SK-N-SH (cell line): Measurements from ENCODE around the gene TBX20. TPM values are rescaled to one million over a fixed set of nuclear protein-coding genes. Genes with fewer than 3 reads are reported as not detected.
"Not testable (repeated sequence)": the region's sequence is repeated elsewhere in the genome, so short reads cannot be mapped to it uniquely, and the experiment has no call there.

Source experiments
- CTCF ChIA-PET: fragments of 300-600, 350-600 bp; formaldehyde crosslinking; extraction: SDS; loops from one replicate; lab custom pipeline; 2021; lab: Yijun Ruan, JAX
- POLR2A ChIA-PET: fragments of 350-600 bp; sonication (Branson Sonifier 250); formaldehyde crosslinking; extraction: SDS; loops from one replicate; lab custom pipeline; 2020; ENCODE audit warnings: antibody characterized with exemption, inconsistent platforms; lab: Yijun Ruan, JAX
- DNase-seq: peaks from one replicate; pipeline ENCODE4 v3.0.0; 2012
- H2AFZ ChIP-seq: fragments of 200-600 bp; sonication (generic); 2 replicates; pipeline ENCODE4 v1.8.1; 2016; ENCODE audit warnings: antibody characterized with exemption, mild to moderate bottlenecking, low read depth
- H3F3A ChIP-seq: fragments of 200-600 bp; sonication (generic); replicated peaks from 2 replicates; pipeline ENCODE3; 2016; ENCODE audit warnings: antibody characterized with exemption, mild to moderate bottlenecking; ENCODE audit not compliant: insufficient read depth
- H3K27ac ChIP-seq, 2 experiments: fragments of 200-500 bp in 1 of 2; fragments of 200-600 bp in 1 of 2; sonication (Bioruptor generic) in 1 of 2; sonication (generic), shearing (Covaris generic) in 1 of 2; 2 replicates each; pipeline versions ENCODE4 v1.5.1 to v1.6.1; 2014 to 2016; ENCODE audit warnings: low read depth in 2 of 2, inconsistent platforms in 1 of 2, low read length in 1 of 2, mild to moderate bottlenecking in 1 of 2, mixed read lengths in 1 of 2
- H3K27me3 ChIP-seq: fragments of 200-600 bp; sonication (generic), shearing (Covaris generic); 2 replicates; pipeline ENCODE4 v1.6.1; 2016; ENCODE audit warnings: mixed run types; ENCODE audit not compliant: insufficient read depth
- H3K36me3 ChIP-seq, 2 experiments: fragments of 200-500 bp in 1 of 2; fragments of 200-600 bp in 1 of 2; sonication (Bioruptor generic) in 1 of 2; sonication (generic) in 1 of 2; replicated peaks in 1 of 2; 2 replicates each; pipeline versions ENCODE3 to v1.5.1; 2014 to 2016; ENCODE audit warnings: low read length in 1 of 2, mild to moderate bottlenecking in 1 of 2; ENCODE audit not compliant: insufficient read depth in 2 of 2, control insufficient read depth in 1 of 2
- H3K4me1 ChIP-seq, 2 experiments: fragments of 200-500 bp in 1 of 2; fragments of 200-600 bp in 1 of 2; sonication (Bioruptor generic) in 1 of 2; sonication (generic), shearing (Covaris generic) in 1 of 2; 2 replicates each; pipeline versions ENCODE4 v1.5.1 to v1.6.1; 2014 to 2016; ENCODE audit warnings: low read depth in 1 of 2, low read length in 1 of 2, mixed run types in 1 of 2; ENCODE audit not compliant: insufficient read depth in 2 of 2, control insufficient read depth in 1 of 2
- H3K4me2 ChIP-seq: fragments of 200-600 bp; sonication (generic), shearing (Covaris generic); 2 replicates; pipeline ENCODE4 v1.6.1; 2017; ENCODE audit warnings: mixed run types
- H3K4me3 ChIP-seq, 2 experiments: fragments of 200-500 bp in 1 of 2; fragments of 200-600 bp in 1 of 2; sonication (Bioruptor generic) in 1 of 2; sonication (generic), shearing (Covaris generic) in 1 of 2; 2 replicates each; pipeline versions ENCODE4 v1.5.1 to v1.8.1; 2014 to 2016; ENCODE audit warnings: low read depth in 2 of 2, inconsistent platforms in 1 of 2, low read length in 1 of 2, mild to moderate bottlenecking in 1 of 2, mixed read lengths in 1 of 2, moderate library complexity in 1 of 2
- H3K79me2 ChIP-seq: fragments of 200-600 bp; sonication (generic); 2 replicates; pipeline ENCODE4 v1.8.1; 2017; ENCODE audit warnings: mild to moderate bottlenecking; ENCODE audit not compliant: insufficient read depth
- H3K9ac ChIP-seq: fragments of 200-600 bp; sonication (generic); 2 replicates; pipeline ENCODE4 v1.6.1; 2017; ENCODE audit warnings: mixed run types
- H3K9me2 ChIP-seq: fragments of 200-600 bp; sonication (generic); 2 replicates; pipeline ENCODE4 v1.6.1; 2017; ENCODE audit warnings: mixed run types
- H3K9me3 ChIP-seq: fragments of 200-600 bp; sonication (generic); 2 replicates; pipeline ENCODE4 v1.6.1; 2017; ENCODE audit warnings: mixed run types, mild to moderate bottlenecking, moderate library complexity
- H4K20me1 ChIP-seq: fragments of 200-600 bp; sonication (generic); 2 replicates; pipeline ENCODE4 v1.6.1; 2017; ENCODE audit warnings: mild to moderate bottlenecking, mixed run types; ENCODE audit not compliant: insufficient read depth
- CHD2 ChIP-seq: fragments of 150-350 bp; IDR thresholded peaks from 2 replicates; pipeline ENCODE4 v1.6.1; 2018; ENCODE audit warnings: low read length; ENCODE audit not compliant: partially characterized antibody
- CTCF ChIP-seq: fragments of 200-600 bp; sonication (generic); IDR thresholded peaks from 2 replicates; pipeline ENCODE4 v1.6.1; 2017; ENCODE audit warnings: antibody characterized with exemption, mild to moderate bottlenecking, moderate library complexity
- ELF1 ChIP-seq: IDR thresholded peaks from 2 replicates; pipeline ENCODE4 v1.4.0; 2012
- GABPA ChIP-seq: IDR thresholded peaks from 2 replicates; pipeline ENCODE4 v1.4.0; 2012; ENCODE audit warnings: low read depth, mild to moderate bottlenecking
- NFIC ChIP-seq: IDR thresholded peaks from 2 replicates; pipeline ENCODE4 v1.4.0; 2012; ENCODE audit warnings: borderline replicate concordance
- RCOR1 ChIP-seq: fragments of 150-350 bp; IDR thresholded peaks from 2 replicates; pipeline ENCODE4 v1.6.1; 2017; ENCODE audit warnings: antibody characterized with exemption, low read length
- REST ChIP-seq: IDR thresholded peaks from 2 replicates; pipeline ENCODE4 v1.6.1; 2012; ENCODE audit warnings: mild to moderate bottlenecking, low read depth, low read length, moderate library complexity
- RFX5 ChIP-seq: IDR thresholded peaks from 2 replicates; pipeline ENCODE4 v1.6.1; 2012; ENCODE audit warnings: mild to moderate bottlenecking, improper control_type of control experiment, low read length
- RXRA ChIP-seq: IDR thresholded peaks from 2 replicates; pipeline ENCODE4 v1.4.0; 2012; ENCODE audit warnings: low read depth, mild to moderate bottlenecking, borderline replicate concordance
- USF1 ChIP-seq: IDR thresholded peaks from 2 replicates; pipeline ENCODE4 v1.4.0; 2012; ENCODE audit warnings: low read depth, borderline replicate concordance
- YY1 ChIP-seq: IDR thresholded peaks from 2 replicates; pipeline ENCODE4 v1.4.0; 2012; ENCODE audit warnings: low read depth, mild to moderate bottlenecking
- ZBTB33 ChIP-seq: IDR thresholded peaks from 2 replicates; pipeline ENCODE4 v1.4.0; 2012; ENCODE audit warnings: low read depth, borderline replicate concordance
- WGBS: methylation state at CpG from one replicate; pipeline ENCODE4 v1.1.6; 2017; ENCODE audit warnings: low lambda C conversion rate; 5-methylcytosine and 5-hydroxymethylcytosine counted together
- polyA plus RNA-seq, 3 experiments: library from polyadenylated mRNA; depleted of rRNA; stranded (reverse); fragments of >200 nt; gene quantifications; 2 replicates each; pipeline ENCODE4 v1.2.3, GENCODE V29; 2012

Gene TBX20
- polyA plus RNA-seq, 1 of the 3 experiments (the other 2 are of a cell fraction) = 1.0 TPM

GRCh38 chr7:35185908-35186731 lies 67.8 kb downstream of the TBX20 start (continued):
- no peak for TF ChIP-seq NFIC
- 0 out of 2 replicates have a peak, but pooled peaks have one; percentile 57 for TF ChIP-seq CTCF
- no peak for TF ChIP-seq GABPA
- no peak for TF ChIP-seq RFX5
- peak; percentile 58 for TF ChIP-seq YY1
- no peak for TF ChIP-seq REST
- no peak for TF ChIP-seq CHD2
- TF ChIP-seq USF1 = peak; percentile 64; the same call in 1 of the 2 replicates
- no peak for TF ChIP-seq ZBTB33
- TF ChIP-seq ELF1 = no peak
- TF ChIP-seq RCOR1 = peak; percentile 29; the same call in 1 of the 2 replicates
- no peak for TF ChIP-seq RXRA

- H3K4me3 ChIP-seq = peak overlapping the region; percentile 59 to 90
- peak overlapping the region in 1 of 2 experiments; percentile 47; a peak in 2 of 4 replicates for H3K27ac ChIP-seq
- H3K36me3 ChIP-seq, H3K9me2 ChIP-seq, H3K4me1 ChIP-seq, H3K9me3 ChIP-seq, POLR2A ChIA-PET, H3K27me3 ChIP-seq, DNase-seq, H4K20me1 ChIP-seq: not testable (repeated sequence)
- CTCF ChIA-PET = interaction anchor here (0.6 to 2.3 kb wide), 8 partner anchors 147 to 439 kb away, joined by 3 to 19 read pairs (median 3); no protein-coding TSS in a partner anchor
- H3F3A ChIP-seq = peaks cover 21% of the 10 kb centered on the region
- peaks cover 14% of the 10 kb centered on the region; the same call in 1 of the 2 replicates for H3K79me2 ChIP-seq
- WGBS = 2% methylated on average over 13 of the region's 14 CpGs
- H3K4me2 ChIP-seq = peak overlapping the region; percentile 95
- H2AFZ ChIP-seq = peak overlapping the region; percentile 99
- H3K9ac ChIP-seq = peak overlapping the region; percentile 73
These were observed 68.4 kb downstream of the TBX20 start for GRCh38 chr7:35185578-35185907.

GRCh38 chr7:35184961-35185360 lies 68.9 kb downstream of the TBX20 start:
- H3K27me3 ChIP-seq, POLR2A ChIA-PET, H3K36me3 ChIP-seq, H3K9me3 ChIP-seq, H3K4me1 ChIP-seq, H4K20me1 ChIP-seq, DNase-seq, H3K9me2 ChIP-seq, H3K27ac ChIP-seq: not testable (repeated sequence)
- Histone ChIP-seq H3F3A (peaks cover 21% of the 10 kb centered on the region), H3K4me3 (peak overlapping the region; percentile 59 to 90; a peak in 3 of 4 replicates), H2AFZ (peak overlapping the region; percentile 99), H3K9ac (peak overlapping the region; percentile 73), H3K79me2 (peaks cover 14% of the 10 kb centered on the region; the same call in 1 of the 2 replicates), H3K4me2 (peak overlapping the region; percentile 95)
- 69% methylated on average over 5 of the region's 5 CpGs for WGBS
- CTCF ChIA-PET = interaction anchor here (1.5 to 2.3 kb wide), 3 partner anchors 336 to 440 kb away, joined by 3 to 19 read pairs (median 12); no protein-coding TSS in a partner anchor
